ENCODE data around the gene DDX11.

- TF ChIP-seq, protein P1, sequence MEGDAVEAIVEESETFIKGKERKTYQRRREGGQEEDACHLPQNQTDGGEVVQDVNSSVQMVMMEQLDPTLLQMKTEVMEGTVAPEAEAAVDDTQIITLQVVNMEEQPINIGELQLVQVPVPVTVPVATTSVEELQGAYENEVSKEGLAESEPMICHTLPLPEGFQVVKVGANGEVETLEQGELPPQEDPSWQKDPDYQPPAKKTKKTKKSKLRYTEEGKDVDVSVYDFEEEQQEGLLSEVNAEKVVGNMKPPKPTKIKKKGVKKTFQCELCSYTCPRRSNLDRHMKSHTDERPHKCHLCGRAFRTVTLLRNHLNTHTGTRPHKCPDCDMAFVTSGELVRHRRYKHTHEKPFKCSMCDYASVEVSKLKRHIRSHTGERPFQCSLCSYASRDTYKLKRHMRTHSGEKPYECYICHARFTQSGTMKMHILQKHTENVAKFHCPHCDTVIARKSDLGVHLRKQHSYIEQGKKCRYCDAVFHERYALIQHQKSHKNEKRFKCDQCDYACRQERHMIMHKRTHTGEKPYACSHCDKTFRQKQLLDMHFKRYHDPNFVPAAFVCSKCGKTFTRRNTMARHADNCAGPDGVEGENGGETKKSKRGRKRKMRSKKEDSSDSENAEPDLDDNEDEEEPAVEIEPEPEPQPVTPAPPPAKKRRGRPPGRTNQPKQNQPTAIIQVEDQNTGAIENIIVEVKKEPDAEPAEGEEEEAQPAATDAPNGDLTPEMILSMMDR (conservative IDR thresholded peaks at IDR 0.05): no peak
- no peak for TF ChIP-seq EZH2 (IDR thresholded peaks at IDR 0.05; ENCODE audit: low read depth)
Observed at GRCh38 chr12:31037931-31038330, 35.7 kb upstream of the DDX11 start.
